NCI-H1105 treated with DMSO at 0.1 percent for 48 hours (cell line): ENCODE results near the gene ANKRD11.
"Not testable (repeated sequence)": the region's sequence is repeated elsewhere in the genome, so short reads cannot be mapped to it uniquely, and the experiment has no call there.

ENCODE experiments used
- DNase-seq: peaks from one replicate; lab custom pipeline; 2025; lab: John Stamatoyannopoulos, UW

Gene ANKRD11

GRCh38 chr16:89328412-89329400, 161.7 kb downstream of the ANKRD11 start:
- not testable (repeated sequence) for DNase-seq

GRCh38 chr16:89326721-89327120, 163.6 kb downstream of the ANKRD11 start:
- no peak for DNase-seq

- no peak for DNase-seq
Measured at GRCh38 chr16:89325861-89326471, 164.4 kb downstream of the ANKRD11 start.

- no peak for DNase-seq
Measured at GRCh38 chr16:89324056-89325010, 166.0 kb downstream of the ANKRD11 start.

- no peak for DNase-seq
Measured at GRCh38 chr16:89323120-89323960, 167.0 kb downstream of the ANKRD11 start.

- DNase-seq = no peak
Measured at GRCh38 chr16:89322321-89323119, 167.8 kb downstream of the ANKRD11 start.

GRCh38 chr16:89320782-89321501, 169.4 kb downstream of the ANKRD11 start:
- no peak for DNase-seq

- DNase-seq = no peak
Measured at GRCh38 chr16:89319886-89320781, 170.2 kb downstream of the ANKRD11 start.

- no peak for DNase-seq
Measured at GRCh38 chr16:89319631-89319885, 170.8 kb downstream of the ANKRD11 start.

- no peak for DNase-seq
Measured at GRCh38 chr16:89318871-89319630, 171.3 kb downstream of the ANKRD11 start.

GRCh38 chr16:89318430-89318758, 172.0 kb downstream of the ANKRD11 start:
- DNase-seq = no peak

GRCh38 chr16:89317729-89318429, 172.5 kb downstream of the ANKRD11 start:
- no peak for DNase-seq

GRCh38 chr16:89317101-89317671, 173.2 kb downstream of the ANKRD11 start:
- no peak for DNase-seq

GRCh38 chr16:89316701-89317100, 173.7 kb downstream of the ANKRD11 start:
- no peak for DNase-seq

GRCh38 chr16:89315791-89316581, 174.4 kb downstream of the ANKRD11 start:
- DNase-seq = no peak

- DNase-seq = no peak
Measured at GRCh38 chr16:89315271-89315670, 175.1 kb downstream of the ANKRD11 start.
